ENCODE data around the gene GRID2.

- TF ChIP-seq, protein P1, sequence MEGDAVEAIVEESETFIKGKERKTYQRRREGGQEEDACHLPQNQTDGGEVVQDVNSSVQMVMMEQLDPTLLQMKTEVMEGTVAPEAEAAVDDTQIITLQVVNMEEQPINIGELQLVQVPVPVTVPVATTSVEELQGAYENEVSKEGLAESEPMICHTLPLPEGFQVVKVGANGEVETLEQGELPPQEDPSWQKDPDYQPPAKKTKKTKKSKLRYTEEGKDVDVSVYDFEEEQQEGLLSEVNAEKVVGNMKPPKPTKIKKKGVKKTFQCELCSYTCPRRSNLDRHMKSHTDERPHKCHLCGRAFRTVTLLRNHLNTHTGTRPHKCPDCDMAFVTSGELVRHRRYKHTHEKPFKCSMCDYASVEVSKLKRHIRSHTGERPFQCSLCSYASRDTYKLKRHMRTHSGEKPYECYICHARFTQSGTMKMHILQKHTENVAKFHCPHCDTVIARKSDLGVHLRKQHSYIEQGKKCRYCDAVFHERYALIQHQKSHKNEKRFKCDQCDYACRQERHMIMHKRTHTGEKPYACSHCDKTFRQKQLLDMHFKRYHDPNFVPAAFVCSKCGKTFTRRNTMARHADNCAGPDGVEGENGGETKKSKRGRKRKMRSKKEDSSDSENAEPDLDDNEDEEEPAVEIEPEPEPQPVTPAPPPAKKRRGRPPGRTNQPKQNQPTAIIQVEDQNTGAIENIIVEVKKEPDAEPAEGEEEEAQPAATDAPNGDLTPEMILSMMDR (IDR thresholded peaks at IDR 0.05), result no peak
- no peak for TF ChIP-seq POLR2A (IDR thresholded peaks at IDR 0.05)
Observed at GRCh38 chr4:93168053-93168452, 864.3 kb downstream of the GRID2 start.
